Upper lobe of left lung (tissue), 4 donors: ENCODE data around the gene GNAZ.

Source experiments
- CTCF ChIP-seq, 6 experiments: fragments of 450-650 bp in 4 of 6; fragments of 200-600 bp in 2 of 6; sonication (generic) in 2 of 6; IDR thresholded peaks; one replicate each; pipeline ENCODE4 v1.5.1; 2016 to 2019; ENCODE audit warnings: antibody characterized with exemption in 6 of 6
- EP300 ChIP-seq, 4 donors: sonication (generic); formaldehyde crosslinking; IDR thresholded peaks; one replicate each; pipeline ENCODE4 v1.5.1; 2017; ENCODE audit warnings: antibody characterized with exemption in 4 of 4, control low read depth in 2 of 4
- POLR2A ChIP-seq, 4 donors: fragments of 450-650 bp; IDR thresholded peaks; one replicate each; pipeline ENCODE4 v1.5.1; 2016 to 2017; ENCODE audit warnings: antibody characterized with exemption in 4 of 4, mild to moderate bottlenecking in 2 of 4

GRCh38 chr22:23117891-23118646 is 47.8 kb downstream of the GNAZ start:
- no peak for TF ChIP-seq EP300 (IDR thresholded peaks at IDR 0.05)
- no peak for TF ChIP-seq CTCF (IDR thresholded peaks at IDR 0.05)
- no peak for TF ChIP-seq POLR2A (IDR thresholded peaks at IDR 0.05)
